H1 (cell line): ENCODE measurements around the gene RAP2B. TPM values are rescaled to one million over a fixed set of nuclear protein-coding genes. Genes with fewer than 3 reads are reported as not detected.

Experiments used
- CTCF ChIA-PET: fragments of 300-600 bp; sonication (Branson Sonifier 250); formaldehyde crosslinking; loops from one replicate; lab custom pipeline; 2021; ENCODE audit not compliant: partially characterized antibody; lab: Charles Lee
- POLR2A ChIA-PET: fragments of 300-600 bp; sonication (Branson Sonifier 250); formaldehyde crosslinking; loops from one replicate; lab custom pipeline; 2021; ENCODE audit warnings: inconsistent platforms; ENCODE audit not compliant: partially characterized antibody; lab: Charles Lee
- DNase-seq, 2 experiments: peaks; one replicate each; pipeline versions ENCODE4 v3.0.0 to v3.0.0-alpha.2; 2010 to 2022; ENCODE audit warnings: low spot score in 2 of 2, low read depth in 1 of 2, mixed read lengths in 1 of 2
- FAIRE-seq: peaks from 2 replicates; lab custom pipeline; 2011; peaks lifted over from hg19 to GRCh38; lab: Jason Lieb, UNC
- H2AFZ ChIP-seq: 2 replicates; pipeline ENCODE4 v1.8.1; 2012; ENCODE audit warnings: low read length, inconsistent platforms
- H2AK5ac ChIP-seq: 2 replicates; pipeline ENCODE4 v1.6.1; 2013; ENCODE audit warnings: low read depth, low read length
- H2BK120ac ChIP-seq: replicated peaks from 2 replicates; pipeline ENCODE3; 2013; ENCODE audit warnings: low read depth, low read length, inconsistent platforms
- H2BK12ac ChIP-seq: 2 replicates; pipeline ENCODE4 v1.6.1; 2013; ENCODE audit warnings: low read depth, low read length
- H2BK15ac ChIP-seq: 2 replicates; pipeline ENCODE4 v1.6.1; 2013; ENCODE audit warnings: low read length
- H2BK20ac ChIP-seq: 2 replicates; pipeline ENCODE4 v1.6.1; 2013; ENCODE audit warnings: low read length
- H2BK5ac ChIP-seq: 2 replicates; pipeline ENCODE4 v1.6.1; 2013; ENCODE audit warnings: low read depth, low read length
- H3K14ac ChIP-seq: 2 replicates; pipeline ENCODE4 v1.6.1; 2013; ENCODE audit warnings: inconsistent platforms; ENCODE audit not compliant: insufficient read length
- H3K18ac ChIP-seq: 2 replicates; pipeline ENCODE4 v1.6.1; 2013; ENCODE audit warnings: low read length; ENCODE audit errors: extremely low read depth
- H3K23ac ChIP-seq: 2 replicates; pipeline ENCODE4 v1.6.1; 2013; ENCODE audit warnings: inconsistent platforms; ENCODE audit not compliant: insufficient read length
- H3K23me2 ChIP-seq: 2 replicates; pipeline ENCODE4 v1.6.1; 2013; ENCODE audit warnings: low read depth, low read length
- H3K27ac ChIP-seq: 2 replicates; pipeline ENCODE4 v1.6.1; 2011; ENCODE audit warnings: low read depth, low read length, inconsistent platforms
- H3K27me3 ChIP-seq, 4 experiments: replicated peaks in 1 of 4; 1 replicate in 1 of 4; 2 replicates in 3 of 4; pipeline versions ENCODE4 v1.6.1 to v1.8.1; 2011 to 2013; ENCODE audit warnings: low read length in 3 of 4, mild to moderate bottlenecking in 3 of 4, inconsistent platforms in 2 of 4, mixed read lengths in 2 of 4, moderate library complexity in 1 of 4; ENCODE audit not compliant: control insufficient read depth in 3 of 4, insufficient read depth in 3 of 4; ENCODE audit errors: extremely low read depth in 1 of 4
- H3K36me3 ChIP-seq, 4 experiments: 2 replicates each; pipeline versions ENCODE4 v1.6.1 to v1.8.1; 2011 to 2013; ENCODE audit warnings: mild to moderate bottlenecking in 4 of 4, low read length in 3 of 4, moderate library complexity in 2 of 4, control low read depth in 1 of 4, inconsistent platforms in 1 of 4; ENCODE audit not compliant: insufficient read depth in 4 of 4, control insufficient read depth in 2 of 4
- H3K4ac ChIP-seq: replicated peaks from 2 replicates; pipeline ENCODE3; 2013; ENCODE audit warnings: low read length, low read depth, mixed read lengths, inconsistent platforms; ENCODE audit not compliant: insufficient read length
- H3K4me1 ChIP-seq, 4 experiments: replicated peaks in 1 of 4; 1 replicate in 1 of 4; 2 replicates in 3 of 4; pipeline versions ENCODE4 v1.6.1 to v1.8.1; 2011 to 2013; ENCODE audit warnings: low read length in 3 of 4, inconsistent platforms in 2 of 4, mixed read lengths in 1 of 4; ENCODE audit not compliant: insufficient read depth in 4 of 4, control insufficient read depth in 3 of 4
- H3K4me2 ChIP-seq, 2 experiments: 2 replicates each; pipeline versions ENCODE4 v1.6.1 to v1.8.1; 2011 to 2013; ENCODE audit warnings: low read depth in 2 of 2, low read length in 2 of 2, control low read depth in 1 of 2, inconsistent platforms in 1 of 2, mild to moderate bottlenecking in 1 of 2; ENCODE audit not compliant: insufficient read depth in 1 of 2
- H3K4me3 ChIP-seq, 4 experiments: fragments of 200-600, 300-600 bp in 1 of 4; sonication (generic), shearing (Covaris generic), sonication (Bioruptor Twin) in 1 of 4; 2 replicates each; pipeline versions ENCODE4 v1.5.1 to v1.8.1; 2011 to 2016; ENCODE audit warnings: low read length in 4 of 4, low read depth in 3 of 4, control low read depth in 2 of 4, inconsistent platforms in 2 of 4, mild to moderate bottlenecking in 2 of 4, mixed read lengths in 1 of 4, moderate library complexity in 1 of 4; ENCODE audit not compliant: insufficient read depth in 2 of 4; ENCODE audit errors: extremely low read depth in 1 of 4
- H3K56ac ChIP-seq: replicated peaks from 2 replicates; pipeline ENCODE3; 2013; ENCODE audit warnings: low read depth, mild to moderate bottlenecking, mixed read lengths, low read length, inconsistent platforms; ENCODE audit not compliant: insufficient read length
- H3K79me1 ChIP-seq: 2 replicates; pipeline ENCODE4 v1.6.1; 2013; ENCODE audit warnings: low read depth, low read length, control low read depth
- H3K79me2 ChIP-seq, 2 experiments: 2 replicates each; pipeline versions ENCODE4 v1.6.1 to v1.8.1; 2012 to 2013; ENCODE audit warnings: low read length in 2 of 2, mild to moderate bottlenecking in 2 of 2, inconsistent platforms in 1 of 2; ENCODE audit not compliant: insufficient read depth in 2 of 2, control insufficient read depth in 1 of 2
- H3K9ac ChIP-seq, 4 experiments: replicated peaks in 1 of 4; 1 replicate in 1 of 4; 2 replicates in 3 of 4; pipeline versions ENCODE4 v1.6.1 to v1.8.1; 2011 to 2013; ENCODE audit warnings: low read depth in 3 of 4, low read length in 3 of 4, control low read depth in 2 of 4, mild to moderate bottlenecking in 2 of 4, moderate library complexity in 2 of 4, inconsistent platforms in 1 of 4; ENCODE audit errors: extremely low read depth in 1 of 4
- H3K9me3 ChIP-seq, 2 experiments: 2 replicates each; pipeline versions ENCODE4 v1.6.1 to v1.8.1; 2012 to 2013; ENCODE audit warnings: mild to moderate bottlenecking in 2 of 2, moderate library complexity in 2 of 2, control low read depth in 1 of 2, inconsistent platforms in 1 of 2, low read depth in 1 of 2, low read length in 1 of 2, mixed read lengths in 1 of 2; ENCODE audit not compliant: insufficient read depth in 2 of 2
- H4K20me1 ChIP-seq, 2 experiments: replicated peaks in 1 of 2; 2 replicates each; pipeline versions ENCODE3 to v1.8.1; 2011 to 2013; ENCODE audit warnings: inconsistent platforms in 2 of 2, low read length in 2 of 2, mild to moderate bottlenecking in 1 of 2; ENCODE audit not compliant: insufficient read depth in 2 of 2, control insufficient read depth in 1 of 2
- H4K5ac ChIP-seq: 2 replicates; pipeline ENCODE4 v1.6.1; 2013; ENCODE audit warnings: low read length, low read depth, mixed read lengths, inconsistent platforms; ENCODE audit not compliant: insufficient read length
- H4K8ac ChIP-seq: 2 replicates; pipeline ENCODE4 v1.8.0; 2013; ENCODE audit warnings: mild to moderate bottlenecking, moderate library complexity, low read length, inconsistent platforms; ENCODE audit not compliant: insufficient read depth; ENCODE audit errors: extremely low read depth
- H4K91ac ChIP-seq: replicated peaks from 2 replicates; pipeline ENCODE3; 2013; ENCODE audit warnings: low read length, mixed read lengths, inconsistent platforms; ENCODE audit not compliant: insufficient read length
- BCL11A ChIP-seq, 2 experiments: IDR thresholded peaks; one replicate each; pipeline ENCODE4 v1.6.1; 2011; ENCODE audit warnings: low read depth in 2 of 2, low read length in 2 of 2, mild to moderate bottlenecking in 2 of 2
- CEBPB ChIP-seq: IDR thresholded peaks from 2 replicates; pipeline ENCODE4 v1.6.1; 2012; ENCODE audit warnings: low read depth, low read length
- CHD1 ChIP-seq: IDR thresholded peaks from 2 replicates; pipeline ENCODE4 v1.6.1; 2012; ENCODE audit warnings: low read depth, low read length, improper control_type of control experiment
- EZH2 ChIP-seq: fragments of 200-600 bp; sonication (generic); IDR thresholded peaks from 2 replicates; pipeline ENCODE4 v1.7.1; 2012; ENCODE audit warnings: low read depth, mild to moderate bottlenecking, moderate library complexity, low read length, inconsistent platforms; ENCODE audit not compliant: severe bottlenecking
- HDAC6 ChIP-seq: IDR thresholded peaks from one replicate; pipeline ENCODE4 v1.7.1; 2012; ENCODE audit warnings: low read depth, mild to moderate bottlenecking, inconsistent platforms, low read length, moderate library complexity
- RFX5 ChIP-seq: IDR thresholded peaks from 2 replicates; pipeline ENCODE4 v1.6.1; 2011; ENCODE audit warnings: low read depth, low read length, improper control_type of control experiment, borderline replicate concordance
- RNF2 ChIP-seq: fragments of 200-900, 300-1000 bp; sonication (generic); IDR thresholded peaks from 2 replicates; pipeline ENCODE4 v1.7.1; 2016; ENCODE audit warnings: borderline replicate concordance, low read depth, mild to moderate bottlenecking, antibody characterized with exemption, low read length; ENCODE audit not compliant: poor library complexity, severe bottlenecking; ENCODE audit errors: missing control alignments
- SIN3A ChIP-seq, 2 experiments: IDR thresholded peaks in 1 of 2; conservative IDR thresholded peaks in 1 of 2; 2 replicates each; pipeline ENCODE4 v1.6.1; 2011 to 2012; ENCODE audit warnings: low read length in 2 of 2, improper control_type of control experiment in 1 of 2, low read depth in 1 of 2, mild to moderate bottlenecking in 1 of 2
- SP1 ChIP-seq: IDR thresholded peaks from 2 replicates; pipeline ENCODE4 v1.6.1; 2011; ENCODE audit warnings: low read depth, low read length
- SP2 ChIP-seq: IDR thresholded peaks from 2 replicates; pipeline ENCODE4 v1.6.1; 2012; ENCODE audit warnings: mild to moderate bottlenecking, low read length, inconsistent platforms
- SUZ12 ChIP-seq: fragments of 200-600 bp; sonication (generic); IDR thresholded peaks from 2 replicates; pipeline ENCODE4 v1.6.1; 2012; ENCODE audit warnings: mild to moderate bottlenecking, inconsistent platforms, low read length, moderate library complexity, mixed read lengths
- TBP ChIP-seq: IDR thresholded peaks from 2 replicates; pipeline ENCODE4 v1.6.1; 2011; ENCODE audit warnings: low read depth, low read length, improper control_type of control experiment
- WGBS, 2 experiments: shearing (Covaris generic) in 1 of 2; methylation state at CpG; one replicate each; pipeline versions ENCODE4 v1.1.6 to v1.1.7; 2013 to 2015; ENCODE audit warnings: low lambda C conversion rate in 2 of 2, mixed read lengths in 2 of 2, inconsistent platforms in 1 of 2, low coverage in 1 of 2, missing lambda C conversion rate in 1 of 2; ENCODE audit not compliant: insufficient replicate concordance in 2 of 2, insufficient coverage in 1 of 2, insufficient read length in 1 of 2; ENCODE audit errors: extremely low coverage in 1 of 2, missing lambda C conversion rate in 1 of 2; 5-methylcytosine and 5-hydroxymethylcytosine counted together
- polyA plus RNA-seq, 7 experiments: library from polyadenylated mRNA; depleted of rRNA in 3 of 7; stranded (reverse) in 5 of 7; unstranded in 2 of 7; fragments of >200 nt in 5 of 7; fragments of 200-250 nt in 2 of 7; gene quantifications; 1 replicate in 5 of 7; 2 replicates in 1 of 7; 4 replicates in 1 of 7; pipeline versions ENCODE4 v1.2.1 to v1.2.3, GENCODE V29; 2011 to 2013; ENCODE audit warnings: missing spikeins in 2 of 7, mixed read lengths in 2 of 7
- total RNA-seq: library from RNA; stranded (reverse); fragmentation: NEBNext Ultra II Directional; extraction: Animal tissue kit (Norgen Biotek cat#: 25700); gene quantifications from 2 replicates; pipeline ENCODE4 v1.2.1, GENCODE V29; 2021

The RAP2B gene
- total and polyA plus RNA-seq, 2 of the 8 experiments (the other 6 are each of a cell fraction or from before 2014, with no cell fraction given): 7.5 to 20.3 TPM

- no peak overlapping the region for H2BK12ac ChIP-seq
- DNase-seq: no peak
- no peaks in the 10 kb centered on the region for H3K27me3 ChIP-seq
- H3K79me1 ChIP-seq: no peaks in the 10 kb centered on the region
- H3K36me3 ChIP-seq: peaks cover 0 to 5% (median 0%) of the 10 kb centered on the region in 4 experiments; a peak in 1 of 8 replicates
- H2BK20ac ChIP-seq: no peak overlapping the region
- H3K23me2 ChIP-seq: no peaks in the 10 kb centered on the region
- H3K27ac ChIP-seq: no peak overlapping the region
- no peak overlapping the region for H2BK120ac ChIP-seq
- no peak overlapping the region for H3K18ac ChIP-seq
- FAIRE-seq: no peak
- H3K79me2 ChIP-seq: peaks cover 0 to 6% of the 10 kb centered on the region in 2 experiments; a peak in 1 of 4 replicates
- no peak overlapping the region for H2BK15ac ChIP-seq
- H3K4me2 ChIP-seq: no peak overlapping the region
- no peak overlapping the region for H3K56ac ChIP-seq
- no peaks in the 10 kb centered on the region for H3K4me1 ChIP-seq
- CTCF ChIA-PET: interaction anchor here (0.7 to 3.9 kb wide), 4 partner anchors 8 to 146 kb away, joined by 3 to 18 read pairs (median 3); no protein-coding TSS in a partner anchor
- H2AFZ ChIP-seq: no peak overlapping the region
- H4K91ac ChIP-seq: no peak overlapping the region
- no peak overlapping the region for H2AK5ac ChIP-seq
- peaks cover 0 to 3% of the 10 kb centered on the region in 2 experiments for H4K20me1 ChIP-seq
- H3K4ac ChIP-seq: no peak overlapping the region
- no peak overlapping the region for H4K8ac ChIP-seq
- no peak overlapping the region for H2BK5ac ChIP-seq
- H3K4me3 ChIP-seq: no peak overlapping the region
- POLR2A ChIA-PET: interaction anchor here (2.4 kb wide), 1 partner anchor 11 kb away, joined by 6 read pairs; no protein-coding TSS in a partner anchor
- H3K23ac ChIP-seq: no peak overlapping the region
- H3K9me3 ChIP-seq: no peaks in the 10 kb centered on the region
- H3K14ac ChIP-seq: no peak overlapping the region
- no peak overlapping the region for H3K9ac ChIP-seq
- 96% methylated on average over 4 of the region's 4 CpGs; no CpG with 5 or more reads in 1 of the 2 experiments for WGBS, 2 experiments
- H4K5ac ChIP-seq: no peak overlapping the region
- TF ChIP-seq CEBPB: no peak
- TF ChIP-seq SP1: no peak
- no peak for TF ChIP-seq EZH2
- no peak for TF ChIP-seq SP2
- TF ChIP-seq CHD1: no peak
- no peak for TF ChIP-seq HDAC6
- no peak for TF ChIP-seq SUZ12
- TF ChIP-seq BCL11A (IDR thresholded peaks at IDR 0.05; ENCODE audit: low read depth in 2 of 2, low read length in 2 of 2): no peak
- TF ChIP-seq TBP: no peak
- no peak for TF ChIP-seq RNF2
- TF ChIP-seq RFX5: no peak
- no peak for TF ChIP-seq SIN3A (conservative IDR thresholded peaks at IDR 0.05 in 1 of 2, IDR thresholded peaks at IDR 0.05 in 1 of 2; ENCODE audit: low read depth in 1 of 2, low read length in 2 of 2)
These were observed 9.9 kb downstream of the RAP2B start for GRCh38 chr3:153171918-153172317.
